Measurements from ENCODE around the gene POC1B. TPM values are rescaled to one million over a fixed set of nuclear protein-coding genes. Genes with fewer than 3 reads are reported as not detected.

Gene POC1B
- total and polyA plus RNA-seq, 11 donors: 3.3 to 12.4 (median 8.5) TPM

- intact Hi-C loops (cut with DNase I): loop anchor here in 1 of 10 donors (10.0 kb wide), 1 partner anchor 1039 kb away; no protein-coding TSS in a partner anchor
These were observed 49.6 kb downstream of the POC1B start for GRCh38 chr12:89476232-89476631.

GRCh38 chr12:89475203-89475990 lies 50.5 kb downstream of the POC1B start:
- H3K27ac ChIP-seq: no peak overlapping the region
- H3K4me3 ChIP-seq: no peak overlapping the region
- H3K36me3 ChIP-seq: no peaks in the 10 kb centered on the region
- TF ChIP-seq POLR2A (IDR thresholded peaks at IDR 0.05) (no peak), CTCF (IDR thresholded peaks at IDR 0.05) (no peak)
- no peak for ATAC-seq
- H3K4me1 ChIP-seq: peaks cover 0 to 11% (median 0%) of the 10 kb centered on the region in 12 donors
- no peak for DNase-seq
- intact Hi-C loops (cut with DNase I): loop anchor here in 1 of 10 donors (10.0 kb wide), 1 partner anchor 1039 kb away; no protein-coding TSS in a partner anchor
- 73 to 87% (median 81%) methylated on average over 6 of the region's 6 CpGs for WGBS, 4 donors
- H3K27me3 ChIP-seq: no peaks in the 10 kb centered on the region
- no peaks in the 10 kb centered on the region for H3K9me3 ChIP-seq

More at GRCh38 chr12:89476232-89476631, 49.6 kb downstream of the POC1B start:
- H3K4me3 ChIP-seq: no peak overlapping the region
- H3K27ac ChIP-seq: no peak overlapping the region
- WGBS, 4 donors: 91 to 95% (median 92%) methylated on average over 3 of the region's 3 CpGs
- no peaks in the 10 kb centered on the region for H3K9me3 ChIP-seq
- DNase-seq: no peak
- TF ChIP-seq CTCF (IDR thresholded peaks at IDR 0.05): no peak
- TF ChIP-seq POLR2A (IDR thresholded peaks at IDR 0.05): no peak
- H3K27me3 ChIP-seq: no peaks in the 10 kb centered on the region
- ATAC-seq: no peak
- H3K4me1 ChIP-seq: peaks cover 0 to 13% (median 0%) of the 10 kb centered on the region in 12 donors
- no peaks in the 10 kb centered on the region for H3K36me3 ChIP-seq

- Histone ChIP-seq H3K36me3 (no peaks in the 10 kb centered on the region), H3K27ac (no peak overlapping the region), H3K4me1 (peaks cover 0 to 11% (median 0%) of the 10 kb centered on the region in 12 donors), H3K9me3 (no peaks in the 10 kb centered on the region), H3K4me3 (no peak overlapping the region), H3K27me3 (no peaks in the 10 kb centered on the region)
- ATAC-seq: no peak
- no peak for TF ChIP-seq CTCF (IDR thresholded peaks at IDR 0.05)
- TF ChIP-seq POLR2A (IDR thresholded peaks at IDR 0.05): no peak
- intact Hi-C loops (cut with DNase I): loop anchor here in 6 of 10 donors (5.0 to 10.0 kb wide), 3 partner anchors 48 to 1040 kb away; partner anchors contain the start of genes POC1B (in 4 of the 6) and GALNT4 (in 1 of the 6)
- WGBS, 4 donors: 47 to 74% (median 67%) methylated on average over 1 of the region's 1 CpG
- DNase-seq: no peak
These were observed 51.2 kb downstream of the POC1B start for GRCh38 chr12:89474615-89475014.

GRCh38 chr12:89472508-89472907 lies 53.3 kb downstream of the POC1B start:
- H3K27me3 ChIP-seq: no peaks in the 10 kb centered on the region
- H3K27ac ChIP-seq: no peak overlapping the region
- no peaks in the 10 kb centered on the region for H3K36me3 ChIP-seq
- no peak for DNase-seq
- intact Hi-C loops (cut with DNase I): loop anchor here in 6 of 10 donors (5.0 to 10.0 kb wide), 3 partner anchors 50 to 1042 kb away; partner anchors contain the start of genes POC1B (in 4 of the 6) and GALNT4 (in 1 of the 6)
- no peak for TF ChIP-seq CTCF (IDR thresholded peaks at IDR 0.05)
- TF ChIP-seq POLR2A (IDR thresholded peaks at IDR 0.05): no peak
- H3K4me3 ChIP-seq: no peak overlapping the region
- WGBS, 4 donors: 76 to 82% (median 81%) methylated on average over 2 of the region's 2 CpGs
- H3K9me3 ChIP-seq: no peaks in the 10 kb centered on the region
- ATAC-seq: no peak
- H3K4me1 ChIP-seq: peaks cover 0 to 26% (median 0%) of the 10 kb centered on the region in 12 donors
